OCI-M1 (cell line): Measurements from ENCODE around the gene TCF3.

ENCODE experiments used
- DNase-seq: peaks from one replicate; lab custom pipeline; 2025; lab: John Stamatoyannopoulos, UW

TCF3 gene

GRCh38 chr19:1630012-1630411 is 22.4 kb downstream of the TCF3 start:
- no peak for DNase-seq

GRCh38 chr19:1629256-1629808 is 23.1 kb downstream of the TCF3 start:
- no peak for DNase-seq

GRCh38 chr19:1627194-1627593 is 25.2 kb downstream of the TCF3 start:
- no peak for DNase-seq

- no peak for DNase-seq
Measured at GRCh38 chr19:1626417-1627010, 25.9 kb downstream of the TCF3 start.

GRCh38 chr19:1624458-1624857 is 28.0 kb downstream of the TCF3 start:
- DNase-seq, result peak; percentile 14

GRCh38 chr19:1622541-1622940 is 29.9 kb downstream of the TCF3 start:
- DNase-seq, result no peak

- DNase-seq, result no peak
Measured at GRCh38 chr19:1622007-1622406, 30.4 kb downstream of the TCF3 start.

- no peak for DNase-seq
Measured at GRCh38 chr19:1621574-1621973, 30.8 kb downstream of the TCF3 start.

GRCh38 chr19:1621021-1621420 is 31.4 kb downstream of the TCF3 start:
- no peak for DNase-seq

- DNase-seq, result no peak
Measured at GRCh38 chr19:1620502-1620901, 31.9 kb downstream of the TCF3 start.

- DNase-seq, result no peak
Measured at GRCh38 chr19:1619703-1620102, 32.7 kb downstream of the TCF3 start.

- DNase-seq, result no peak
Measured at GRCh38 chr19:1619094-1619439, 33.3 kb downstream of the TCF3 start.

GRCh38 chr19:1618157-1619093 is 34.0 kb downstream of the TCF3 start:
- DNase-seq, result peak; percentile 14

GRCh38 chr19:1616875-1617274 is 35.5 kb downstream of the TCF3 start:
- DNase-seq, result no peak

GRCh38 chr19:1616396-1616795 is 36.0 kb downstream of the TCF3 start:
- no peak for DNase-seq

GRCh38 chr19:1615156-1615765 is 37.2 kb downstream of the TCF3 start:
- DNase-seq, result no peak

- DNase-seq, result no peak
Measured at GRCh38 chr19:1613808-1614570, 38.4 kb downstream of the TCF3 start.

GRCh38 chr19:1613146-1613545 is 39.3 kb downstream of the TCF3 start:
- DNase-seq, result no peak

- no peak for DNase-seq
Measured at GRCh38 chr19:1612114-1613086, 40.0 kb downstream of the TCF3 start.

- no peak for DNase-seq
Measured at GRCh38 chr19:1611353-1611752, 41.1 kb downstream of the TCF3 start.

GRCh38 chr19:1610579-1610978 is 41.8 kb downstream of the TCF3 start:
- DNase-seq, result no peak
